ENCODE results near the gene WDPCP.

DNA sequence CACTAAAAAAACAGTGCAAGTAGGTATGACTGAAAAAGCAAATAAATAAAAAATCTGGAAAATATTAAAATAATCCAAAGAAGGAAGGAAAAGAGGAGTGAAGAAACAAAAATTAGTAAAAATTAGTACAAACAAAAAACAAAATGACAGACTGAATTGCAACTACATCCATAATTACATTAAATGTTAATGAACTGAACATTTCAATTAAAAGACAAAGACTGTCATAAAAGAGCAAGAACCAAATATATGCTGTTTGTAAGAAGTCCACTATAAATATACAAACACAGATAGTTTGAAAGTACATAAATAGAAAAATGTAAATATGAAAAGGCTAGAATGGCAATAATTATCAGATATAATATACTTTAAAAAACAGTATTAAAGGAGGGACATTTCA, 267.6 kb downstream of the WDPCP start:
- TF ChIP-seq, protein P1, sequence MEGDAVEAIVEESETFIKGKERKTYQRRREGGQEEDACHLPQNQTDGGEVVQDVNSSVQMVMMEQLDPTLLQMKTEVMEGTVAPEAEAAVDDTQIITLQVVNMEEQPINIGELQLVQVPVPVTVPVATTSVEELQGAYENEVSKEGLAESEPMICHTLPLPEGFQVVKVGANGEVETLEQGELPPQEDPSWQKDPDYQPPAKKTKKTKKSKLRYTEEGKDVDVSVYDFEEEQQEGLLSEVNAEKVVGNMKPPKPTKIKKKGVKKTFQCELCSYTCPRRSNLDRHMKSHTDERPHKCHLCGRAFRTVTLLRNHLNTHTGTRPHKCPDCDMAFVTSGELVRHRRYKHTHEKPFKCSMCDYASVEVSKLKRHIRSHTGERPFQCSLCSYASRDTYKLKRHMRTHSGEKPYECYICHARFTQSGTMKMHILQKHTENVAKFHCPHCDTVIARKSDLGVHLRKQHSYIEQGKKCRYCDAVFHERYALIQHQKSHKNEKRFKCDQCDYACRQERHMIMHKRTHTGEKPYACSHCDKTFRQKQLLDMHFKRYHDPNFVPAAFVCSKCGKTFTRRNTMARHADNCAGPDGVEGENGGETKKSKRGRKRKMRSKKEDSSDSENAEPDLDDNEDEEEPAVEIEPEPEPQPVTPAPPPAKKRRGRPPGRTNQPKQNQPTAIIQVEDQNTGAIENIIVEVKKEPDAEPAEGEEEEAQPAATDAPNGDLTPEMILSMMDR (IDR thresholded peaks at IDR 0.05) = no peak
- no peak for TF ChIP-seq ZFX (IDR thresholded peaks at IDR 0.05; ENCODE audit: borderline replicate concordance)

All from 22Rv1 (cell line).